ENCODE results near the gene EIF5B.

EIF5B gene

GRCh38 chr2:99404039-99404796 is 67.0 kb downstream of the EIF5B start:
- TF ChIP-seq, protein P1, sequence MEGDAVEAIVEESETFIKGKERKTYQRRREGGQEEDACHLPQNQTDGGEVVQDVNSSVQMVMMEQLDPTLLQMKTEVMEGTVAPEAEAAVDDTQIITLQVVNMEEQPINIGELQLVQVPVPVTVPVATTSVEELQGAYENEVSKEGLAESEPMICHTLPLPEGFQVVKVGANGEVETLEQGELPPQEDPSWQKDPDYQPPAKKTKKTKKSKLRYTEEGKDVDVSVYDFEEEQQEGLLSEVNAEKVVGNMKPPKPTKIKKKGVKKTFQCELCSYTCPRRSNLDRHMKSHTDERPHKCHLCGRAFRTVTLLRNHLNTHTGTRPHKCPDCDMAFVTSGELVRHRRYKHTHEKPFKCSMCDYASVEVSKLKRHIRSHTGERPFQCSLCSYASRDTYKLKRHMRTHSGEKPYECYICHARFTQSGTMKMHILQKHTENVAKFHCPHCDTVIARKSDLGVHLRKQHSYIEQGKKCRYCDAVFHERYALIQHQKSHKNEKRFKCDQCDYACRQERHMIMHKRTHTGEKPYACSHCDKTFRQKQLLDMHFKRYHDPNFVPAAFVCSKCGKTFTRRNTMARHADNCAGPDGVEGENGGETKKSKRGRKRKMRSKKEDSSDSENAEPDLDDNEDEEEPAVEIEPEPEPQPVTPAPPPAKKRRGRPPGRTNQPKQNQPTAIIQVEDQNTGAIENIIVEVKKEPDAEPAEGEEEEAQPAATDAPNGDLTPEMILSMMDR (IDR thresholded peaks at IDR 0.05; ENCODE audit: control extremely low read depth, extremely low read depth, low read depth, missing control alignments): no peak
- ChIA-PET CTCF (interaction anchor here (0.9 to 1.2 kb wide), 4 partner anchors 13 to 41 kb away, joined by 3 to 4 read pairs (median 3); no protein-coding TSS in a partner anchor), POLR2A (no interaction called here)
- no peak for DNase-seq (ENCODE audit: extremely low spot score)

DNA sequence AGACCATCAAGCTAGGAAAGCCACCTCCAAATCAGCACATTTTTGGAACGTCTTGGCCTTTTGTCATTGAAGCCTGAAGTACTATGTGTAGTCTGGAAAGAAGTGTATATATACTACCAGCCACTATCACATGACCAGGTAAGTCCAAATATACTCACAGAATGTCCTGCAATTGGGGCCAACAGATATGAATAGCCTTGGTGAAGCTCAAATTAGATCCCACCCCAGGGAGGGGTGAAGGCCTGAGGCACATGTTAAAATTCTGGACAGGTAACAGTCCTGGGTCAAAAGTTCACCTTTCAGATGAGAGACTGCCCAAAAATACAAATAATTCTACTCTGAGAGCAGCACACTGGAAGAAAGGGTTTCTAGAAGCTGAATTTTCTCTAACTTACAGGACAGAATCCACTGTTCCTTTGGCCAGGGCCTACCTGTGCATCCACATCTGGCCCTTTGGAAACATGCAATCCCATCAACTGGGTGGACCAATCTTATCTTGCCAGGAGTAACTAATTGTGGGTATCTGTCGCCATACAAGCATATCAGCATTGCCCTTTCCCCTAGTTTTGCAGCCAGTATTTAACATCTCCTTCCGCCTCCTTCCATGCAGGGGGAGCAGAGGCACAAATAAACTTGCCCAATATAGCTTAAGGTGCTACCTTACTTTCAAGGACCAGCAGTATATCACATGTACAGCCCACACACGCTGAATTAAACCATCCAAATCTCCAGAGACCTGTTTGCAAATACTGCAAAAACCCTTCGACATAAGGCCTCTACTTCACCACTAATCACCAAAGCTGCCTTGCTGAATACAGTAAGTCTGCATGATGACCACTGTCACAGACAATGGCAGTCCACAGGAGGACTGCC is 67.8 kb downstream of the EIF5B start:
- DNase-seq (ENCODE audit: extremely low spot score): no peak
- TF ChIP-seq, protein P1 (IDR thresholded peaks at IDR 0.05; ENCODE audit: control extremely low read depth, extremely low read depth, low read depth, missing control alignments): no peak
- CTCF ChIA-PET: interaction anchor here (1.2 to 1.3 kb wide), 2 partner anchors 13 to 40 kb away, joined by 3 read pairs; no protein-coding TSS in a partner anchor
- POLR2A ChIA-PET: no interaction called here

DNA sequence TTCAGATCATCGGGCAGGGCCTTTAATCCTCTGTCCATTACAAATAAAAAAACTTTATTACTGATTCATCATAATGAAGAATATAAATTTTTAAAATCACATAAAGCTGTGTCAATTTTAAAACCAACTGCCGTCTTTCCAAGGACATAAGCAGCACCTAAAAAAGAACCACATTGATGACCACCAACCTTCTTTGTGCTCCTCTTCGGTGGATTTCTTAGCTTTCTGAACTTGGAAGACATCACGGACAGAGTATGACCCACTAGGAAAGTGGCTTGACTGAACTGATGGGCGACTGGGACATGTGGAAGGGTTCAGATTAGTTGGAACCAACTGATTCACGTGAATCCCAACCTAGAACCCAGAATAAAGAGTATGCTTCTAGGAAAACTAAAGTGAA is 68.9 kb downstream of the EIF5B start:
- TF ChIP-seq, protein P1 (IDR thresholded peaks at IDR 0.05; ENCODE audit: control extremely low read depth, extremely low read depth, low read depth, missing control alignments): no peak
- POLR2A ChIA-PET: no interaction called here
- CTCF ChIA-PET: interaction anchor here (1.3 kb wide), 1 partner anchor 41 kb away, joined by 3 read pairs; no protein-coding TSS in a partner anchor
- no peak for DNase-seq (ENCODE audit: extremely low spot score)

GRCh38 chr2:99410276-99410675 is 73.1 kb downstream of the EIF5B start:
- DNase-seq (ENCODE audit: extremely low spot score): no peak
- ChIA-PET CTCF (no interaction called here), POLR2A (no interaction called here)
- TF ChIP-seq, protein P1 (IDR thresholded peaks at IDR 0.05; ENCODE audit: control extremely low read depth, extremely low read depth, low read depth, missing control alignments): no peak

GRCh38 chr2:99414566-99414965 is 77.4 kb downstream of the EIF5B start:
- CTCF ChIA-PET: no interaction called here
- TF ChIP-seq, protein P1 (IDR thresholded peaks at IDR 0.05; ENCODE audit: control extremely low read depth, extremely low read depth, low read depth, missing control alignments): no peak
- POLR2A ChIA-PET: no interaction called here
- no peak for DNase-seq (ENCODE audit: extremely low spot score)

- ChIA-PET POLR2A (interaction anchor here (0.6 kb wide), 1 partner anchor 1584 kb away, joined by 4 read pairs; the partner anchor contains the start of gene RPL31), CTCF (no interaction called here)
- TF ChIP-seq, protein P1 (IDR thresholded peaks at IDR 0.05; ENCODE audit: control extremely low read depth, extremely low read depth, low read depth, missing control alignments): no peak
- no peak for DNase-seq (ENCODE audit: extremely low spot score)
Measured at GRCh38 chr2:99417396-99417795, 80.2 kb downstream of the EIF5B start.

All from GM10248 (cell line).